Omental fat pad (tissue), 4 donors: ENCODE measurements around the gene SCYL1. TPM values are rescaled to one million over a fixed set of nuclear protein-coding genes. Genes with fewer than 3 reads are reported as not detected.

ENCODE experiments used
- ATAC-seq: fragments of 150-250 bp; one replicate; pipeline ENCODE4 v1.9.1; 2016; ENCODE audit warnings: mild to moderate bottlenecking, moderate library complexity; ENCODE audit not compliant: low FRiP score
- DNase-seq: peaks from one replicate; pipeline ENCODE4 v3.0.0-alpha.2; 2019; ENCODE audit warnings: low spot score
- CTCF ChIP-seq, 3 donors: fragments of 450-650 bp; IDR thresholded peaks; one replicate each; pipeline ENCODE4 v1.5.1; 2016 to 2017; ENCODE audit warnings: antibody characterized with exemption in 3 of 3, mild to moderate bottlenecking in 3 of 3, moderate library complexity in 2 of 3
- total RNA-seq, 4 donors: library from RNA; depleted of rRNA; stranded (reverse); fragments of >200 nt; gene quantifications; one replicate each; pipeline ENCODE4 v1.1.0, GENCODE V29; 2016

The SCYL1 gene
- total RNA-seq, 4 donors from 2014 or later = 75.4 to 105 (median 88.8) TPM

GRCh38 chr11:65496304-65497140 lies 28.4 kb upstream of the SCYL1 start:
- no peak for TF ChIP-seq CTCF (IDR thresholded peaks at IDR 0.05)
- DNase-seq (peak; percentile 19), ATAC-seq (no peak)

GRCh38 chr11:65497141-65498041 lies 27.5 kb upstream of the SCYL1 start:
- no peak for TF ChIP-seq CTCF (IDR thresholded peaks at IDR 0.05)
- ATAC-seq (peak; percentile 80), DNase-seq (peak; percentile 95)

- ATAC-seq (no peak), DNase-seq (peak; percentile 46)
- TF ChIP-seq CTCF (IDR thresholded peaks at IDR 0.05) = no peak
Measured at GRCh38 chr11:65498042-65498726, 26.7 kb upstream of the SCYL1 start.

GRCh38 chr11:65498727-65498976 lies 26.2 kb upstream of the SCYL1 start:
- no peak for TF ChIP-seq CTCF (IDR thresholded peaks at IDR 0.05)
- DNase-seq (no peak), ATAC-seq (no peak)

GRCh38 chr11:65498977-65499712 lies 25.7 kb upstream of the SCYL1 start, which contains the start of gene MALAT1:
Gene MALAT1, plus strand, starts transcription at chr11:65499045.
- DNase-seq = peak; percentile 93
- ATAC-seq = no peak
- no peak for TF ChIP-seq CTCF (IDR thresholded peaks at IDR 0.05)

- TF ChIP-seq CTCF (IDR thresholded peaks at IDR 0.05) = no peak
- ATAC-seq (no peak), DNase-seq (no peak)
Measured at GRCh38 chr11:65499713-65500386, 25.0 kb upstream of the SCYL1 start.
